BLaER1 treated with 17β-estradiol and CSF1 and Interleukin-3, amounts not matched to agents 10 nM and 100 nM (cell line): ENCODE data around the gene FNTB.

Experiments
- H3K27ac ChIP-seq, 11 experiments: shearing (Covaris generic); formaldehyde crosslinking; 2 replicates each; pipeline ENCODE4 v1.8.1; 2022
- H3K27me3 ChIP-seq, 11 experiments: shearing (Covaris generic); formaldehyde crosslinking; 2 replicates each; pipeline ENCODE4 v1.8.1; 2022
- H3K36me3 ChIP-seq, 11 experiments: shearing (Covaris generic); formaldehyde crosslinking; 2 replicates each; pipeline ENCODE4 v1.8.1; 2022
- H3K4me1 ChIP-seq, 10 experiments: shearing (Covaris generic); formaldehyde crosslinking; 2 replicates each; pipeline ENCODE4 v1.8.1; 2022
- H3K4me2 ChIP-seq, 11 experiments: shearing (Covaris generic); formaldehyde crosslinking; 2 replicates each; pipeline ENCODE4 v1.8.1; 2022
- H3K4me3 ChIP-seq, 10 experiments: shearing (Covaris generic); formaldehyde crosslinking; 2 replicates each; pipeline ENCODE4 v1.8.1; 2022
- H3K9ac ChIP-seq, 11 experiments: shearing (Covaris generic); formaldehyde crosslinking; 2 replicates each; pipeline ENCODE4 v1.8.1; 2022
- H3K9me3 ChIP-seq, 11 experiments: shearing (Covaris generic); formaldehyde crosslinking; replicated peaks in 1 of 11; 2 replicates each; pipeline ENCODE4 v1.8.1; 2022
- H4K20me1 ChIP-seq, 11 experiments: shearing (Covaris generic); formaldehyde crosslinking; 2 replicates each; pipeline ENCODE4 v1.8.1; 2022
- Cebpa-rat ChIP-seq, 11 experiments: shearing (Covaris generic); IDR thresholded peaks; 2 replicates each; pipeline ENCODE4 v1.8.1; 2022

The FNTB gene

GRCh38 chr14:64951291-64951690, 35.4 kb upstream of the FNTB start:
- Histone ChIP-seq H3K36me3 (peaks cover 34 to 81% (median 66%) of the 10 kb centered on the region in 11 experiments), H3K4me1 (peaks cover 19 to 40% (median 27%) of the 10 kb centered on the region in 10 experiments), H3K4me3 (no peak overlapping the region), H3K27me3 (no peaks in the 10 kb centered on the region), H3K9ac (no peak overlapping the region), H3K9me3 (no peaks in the 10 kb centered on the region), H4K20me1 (peaks cover 0 to 46% (median 6%) of the 10 kb centered on the region in 11 experiments; a peak in 8 of 22 replicates), H3K4me2 (peak overlapping the region in 1 of 11 experiments; percentile 81; a peak in 2 of 22 replicates), H3K27ac (no peak overlapping the region)
- no peak for TF ChIP-seq Cebpa-rat (IDR thresholded peaks at IDR 0.05)

GRCh38 chr14:64951724-64952123, 35.0 kb upstream of the FNTB start:
- H3K4me3 ChIP-seq: no peak overlapping the region
- peaks cover 0 to 42% (median 6%) of the 10 kb centered on the region in 11 experiments; a peak in 8 of 22 replicates for H4K20me1 ChIP-seq
- H3K4me1 ChIP-seq: peaks cover 19 to 36% (median 25%) of the 10 kb centered on the region in 10 experiments
- peaks cover 30 to 78% (median 66%) of the 10 kb centered on the region in 11 experiments for H3K36me3 ChIP-seq
- H3K27me3 ChIP-seq: no peaks in the 10 kb centered on the region
- H3K27ac ChIP-seq: peak overlapping the region in 1 of 11 experiments; percentile 56; a peak in 1 of 22 replicates
- no peak overlapping the region for H3K9ac ChIP-seq
- no peaks in the 10 kb centered on the region for H3K9me3 ChIP-seq
- H3K4me2 ChIP-seq: peak overlapping the region in 10 of 11 experiments; percentile 21 to 81 (median 64); a peak in 12 of 22 replicates
- TF ChIP-seq Cebpa-rat (IDR thresholded peaks at IDR 0.05): no peak

GRCh38 chr14:64952598-64953309, 33.9 kb upstream of the FNTB start:
- Histone ChIP-seq H4K20me1 (peaks cover 0 to 38% (median 6%) of the 10 kb centered on the region in 11 experiments; a peak in 8 of 22 replicates), H3K9ac (peak overlapping the region in 6 of 11 experiments; percentile 7 to 51 (median 24); a peak in 5 of 22 replicates), H3K27me3 (no peaks in the 10 kb centered on the region), H3K36me3 (peaks cover 27 to 77% (median 55%) of the 10 kb centered on the region in 11 experiments; a peak in 21 of 22 replicates), H3K4me2 (peak overlapping the region; percentile 21 to 82 (median 65); a peak in 21 of 22 replicates), H3K4me1 (peaks cover 19 to 34% (median 25%) of the 10 kb centered on the region in 10 experiments), H3K4me3 (0 out of 20 replicates have a peak overlapping the region, but pooled peaks of 1 of the 10 experiments have one; percentile 13), H3K27ac (peak overlapping the region in 10 of 11 experiments; percentile 4 to 60 (median 40); a peak in 16 of 22 replicates), H3K9me3 (no peaks in the 10 kb centered on the region)
- no peak for TF ChIP-seq Cebpa-rat (IDR thresholded peaks at IDR 0.05)

- peaks cover 0 to 33% (median 6%) of the 10 kb centered on the region in 11 experiments; a peak in 8 of 22 replicates for H4K20me1 ChIP-seq
- H3K27ac ChIP-seq: peak overlapping the region in 4 of 11 experiments; percentile 56 to 60 (median 60); a peak in 5 of 22 replicates
Observed at GRCh38 chr14:64953310-64953654, 33.4 kb upstream of the FNTB start.

GRCh38 chr14:64953661-64954060, 33.0 kb upstream of the FNTB start:
- H3K4me1 ChIP-seq: peaks cover 19 to 34% (median 25%) of the 10 kb centered on the region in 10 experiments
- H3K27ac ChIP-seq: peak overlapping the region in 1 of 11 experiments; percentile 60; a peak in 1 of 22 replicates
- peaks cover 0 to 31% (median 6%) of the 10 kb centered on the region in 11 experiments; a peak in 8 of 22 replicates for H4K20me1 ChIP-seq
- H3K9me3 ChIP-seq: no peaks in the 10 kb centered on the region
- H3K9ac ChIP-seq: no peak overlapping the region
- H3K4me2 ChIP-seq: peak overlapping the region in 7 of 11 experiments; percentile 63 to 82 (median 74); a peak in 14 of 22 replicates
- peaks cover 20 to 68% (median 46%) of the 10 kb centered on the region in 11 experiments; a peak in 21 of 22 replicates for H3K36me3 ChIP-seq
- TF ChIP-seq Cebpa-rat (IDR thresholded peaks at IDR 0.05): no peak
- H3K27me3 ChIP-seq: no peaks in the 10 kb centered on the region
- no peak overlapping the region for H3K4me3 ChIP-seq

More at GRCh38 chr14:64953310-64953654, 33.4 kb upstream of the FNTB start:
- H3K4me3 ChIP-seq: no peak overlapping the region
- peaks cover 19 to 34% (median 25%) of the 10 kb centered on the region in 10 experiments for H3K4me1 ChIP-seq
- H3K27me3 ChIP-seq: no peaks in the 10 kb centered on the region
- TF ChIP-seq Cebpa-rat (IDR thresholded peaks at IDR 0.05): no peak
- H3K4me2 ChIP-seq: peak overlapping the region in 8 of 11 experiments; percentile 41 to 82 (median 71); a peak in 16 of 22 replicates
- H3K36me3 ChIP-seq: peaks cover 24 to 72% (median 50%) of the 10 kb centered on the region in 11 experiments; a peak in 21 of 22 replicates
- peak overlapping the region in 1 of 11 experiments; percentile 26; a peak in 1 of 22 replicates for H3K9ac ChIP-seq
- H3K9me3 ChIP-seq: no peaks in the 10 kb centered on the region

- Histone ChIP-seq H3K27me3 (no peaks in the 10 kb centered on the region), H4K20me1 (peaks cover 0 to 35% (median 6%) of the 10 kb centered on the region in 11 experiments; a peak in 7 of 22 replicates), H3K9ac (no peak overlapping the region), H3K36me3 (peaks cover 13 to 63% (median 38%) of the 10 kb centered on the region in 11 experiments; a peak in 21 of 22 replicates), H3K4me3 (no peak overlapping the region), H3K4me2 (0 out of 22 replicates have a peak overlapping the region, but pooled peaks of 1 of the 11 experiments have one; percentile 65), H3K27ac (no peak overlapping the region), H3K4me1 (peaks cover 19 to 34% (median 25%) of the 10 kb centered on the region in 10 experiments), H3K9me3 (no peaks in the 10 kb centered on the region)
- no peak for TF ChIP-seq Cebpa-rat (IDR thresholded peaks at IDR 0.05)
Observed at GRCh38 chr14:64954491-64955240, 32.0 kb upstream of the FNTB start.

GRCh38 chr14:64955297-64955696, 31.4 kb upstream of the FNTB start:
- no peak overlapping the region for H3K27ac ChIP-seq
- no peak for TF ChIP-seq Cebpa-rat (IDR thresholded peaks at IDR 0.05)
- H3K4me3 ChIP-seq: no peak overlapping the region
- H3K9ac ChIP-seq: no peak overlapping the region
- H3K4me2 ChIP-seq: no peak overlapping the region
- peaks cover 10 to 57% (median 31%) of the 10 kb centered on the region in 11 experiments; a peak in 20 of 22 replicates for H3K36me3 ChIP-seq
- H3K9me3 ChIP-seq: no peaks in the 10 kb centered on the region
- H3K27me3 ChIP-seq: no peaks in the 10 kb centered on the region
- H3K4me1 ChIP-seq: peaks cover 19 to 39% (median 28%) of the 10 kb centered on the region in 10 experiments
- peaks cover 0 to 35% (median 6%) of the 10 kb centered on the region in 11 experiments; a peak in 7 of 22 replicates for H4K20me1 ChIP-seq

GRCh38 chr14:64956697-64957406, 29.8 kb upstream of the FNTB start:
- Histone ChIP-seq H3K27me3 (no peaks in the 10 kb centered on the region), H4K20me1 (peaks cover 0 to 27% (median 11%) of the 10 kb centered on the region in 11 experiments; a peak in 7 of 22 replicates), H3K4me3 (no peak overlapping the region), H3K9me3 (no peaks in the 10 kb centered on the region), H3K36me3 (peaks cover 0 to 41% (median 19%) of the 10 kb centered on the region in 11 experiments; a peak in 15 of 22 replicates), H3K4me1 (peaks cover 14 to 49% (median 36%) of the 10 kb centered on the region in 10 experiments), H3K9ac (no peak overlapping the region), H3K27ac (no peak overlapping the region), H3K4me2 (no peak overlapping the region)
- TF ChIP-seq Cebpa-rat (IDR thresholded peaks at IDR 0.05): no peak
